Cardiac muscle cell (in vitro differentiated cells and primary cell): ENCODE data around the gene ARHGAP26. TPM values are rescaled to one million over a fixed set of nuclear protein-coding genes. Genes with fewer than 3 reads are reported as not detected.
A peak's percentile ranks its signal among the peaks of the same experiment; 100 is the strongest.

Source experiments
- DNase-seq, 2 donors: peaks; one replicate each; pipeline versions ENCODE4 v3.0.0 to v3.0.0-alpha.2; 2010 to 2017; ENCODE audit warnings: low read depth in 1 of 2, low spot score in 1 of 2
- H3K27ac ChIP-seq: fragments of 200-600 bp; sonication (generic); 2 replicates; pipeline ENCODE4 v1.5.1; 2016
- H3K27me3 ChIP-seq: fragments of 200-600 bp; sonication (generic); 2 replicates; pipeline ENCODE4 v1.6.0; 2016; ENCODE audit warnings: control low read depth
- H3K36me3 ChIP-seq: fragments of 200-600 bp; sonication (generic); 2 replicates; pipeline ENCODE4 v1.5.1; 2016; ENCODE audit warnings: control low read depth
- H3K4me1 ChIP-seq: fragments of 200-600 bp; sonication (generic); 2 replicates; pipeline ENCODE4 v1.8.1; 2017; ENCODE audit warnings: low read depth, mild to moderate bottlenecking, mixed run types
- H3K4me3 ChIP-seq: fragments of 200-600 bp; sonication (generic); 2 replicates; pipeline ENCODE4 v1.5.1; 2016; ENCODE audit warnings: mild to moderate bottlenecking
- H3K9me3 ChIP-seq: fragments of 200-600 bp; sonication (generic); 2 replicates; pipeline ENCODE4 v1.5.1; 2017; ENCODE audit warnings: low read depth, mild to moderate bottlenecking, control low read depth
- polyA plus RNA-seq: library from polyadenylated mRNA; unstranded; fragments of >200 nt; fragmentation: Nextera tagmentation; extraction: Ambion mirVana; gene quantifications from 2 replicates; pipeline ENCODE4 v1.2.1, GENCODE V29; 2016
- total RNA-seq: library from RNA; depleted of rRNA; stranded (reverse); fragments of >200 nt; gene quantifications from 2 replicates; pipeline ENCODE4 v1.2.3, GENCODE V29; 2016
- TF ChIP-seq, protein P1 (sequence below): IDR thresholded peaks from 2 replicates; pipeline ENCODE4 v1.5.1; 2012; ENCODE audit warnings: low read depth, mild to moderate bottlenecking, low read length

ARHGAP26 gene
- total and polyA plus RNA-seq, 2 experiments from 2014 or later: 12.7 to 16.2 TPM

DNA sequence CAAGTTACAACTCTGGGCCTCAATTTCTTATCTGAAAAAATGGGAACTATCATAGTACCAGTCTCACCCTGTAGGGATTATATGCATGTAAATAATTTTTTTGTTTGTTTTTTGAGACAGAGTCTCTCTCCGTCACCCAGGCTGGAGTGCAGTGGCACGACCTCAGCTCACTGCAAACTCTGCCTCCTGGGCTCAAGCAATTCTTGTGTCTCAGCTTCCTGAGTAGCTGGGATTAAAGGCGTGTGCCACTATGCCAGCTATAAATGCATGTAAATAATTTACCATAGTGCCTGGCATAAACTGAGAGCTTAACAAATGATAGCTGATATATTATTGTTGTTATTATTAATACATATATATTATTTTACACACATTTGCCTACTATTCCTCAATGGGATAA is 3.0 kb upstream of the ARHGAP26 start:
- Histone ChIP-seq H3K36me3 (no peaks in the 10 kb centered on the region), H3K4me3 (no peak overlapping the region), H3K4me1 (peaks cover 6% of the 10 kb centered on the region), H3K27ac (no peak overlapping the region), H3K9me3 (no peaks in the 10 kb centered on the region), H3K27me3 (no peaks in the 10 kb centered on the region)
- TF ChIP-seq, protein P1, sequence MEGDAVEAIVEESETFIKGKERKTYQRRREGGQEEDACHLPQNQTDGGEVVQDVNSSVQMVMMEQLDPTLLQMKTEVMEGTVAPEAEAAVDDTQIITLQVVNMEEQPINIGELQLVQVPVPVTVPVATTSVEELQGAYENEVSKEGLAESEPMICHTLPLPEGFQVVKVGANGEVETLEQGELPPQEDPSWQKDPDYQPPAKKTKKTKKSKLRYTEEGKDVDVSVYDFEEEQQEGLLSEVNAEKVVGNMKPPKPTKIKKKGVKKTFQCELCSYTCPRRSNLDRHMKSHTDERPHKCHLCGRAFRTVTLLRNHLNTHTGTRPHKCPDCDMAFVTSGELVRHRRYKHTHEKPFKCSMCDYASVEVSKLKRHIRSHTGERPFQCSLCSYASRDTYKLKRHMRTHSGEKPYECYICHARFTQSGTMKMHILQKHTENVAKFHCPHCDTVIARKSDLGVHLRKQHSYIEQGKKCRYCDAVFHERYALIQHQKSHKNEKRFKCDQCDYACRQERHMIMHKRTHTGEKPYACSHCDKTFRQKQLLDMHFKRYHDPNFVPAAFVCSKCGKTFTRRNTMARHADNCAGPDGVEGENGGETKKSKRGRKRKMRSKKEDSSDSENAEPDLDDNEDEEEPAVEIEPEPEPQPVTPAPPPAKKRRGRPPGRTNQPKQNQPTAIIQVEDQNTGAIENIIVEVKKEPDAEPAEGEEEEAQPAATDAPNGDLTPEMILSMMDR: no peak
- no peak for DNase-seq

DNA sequence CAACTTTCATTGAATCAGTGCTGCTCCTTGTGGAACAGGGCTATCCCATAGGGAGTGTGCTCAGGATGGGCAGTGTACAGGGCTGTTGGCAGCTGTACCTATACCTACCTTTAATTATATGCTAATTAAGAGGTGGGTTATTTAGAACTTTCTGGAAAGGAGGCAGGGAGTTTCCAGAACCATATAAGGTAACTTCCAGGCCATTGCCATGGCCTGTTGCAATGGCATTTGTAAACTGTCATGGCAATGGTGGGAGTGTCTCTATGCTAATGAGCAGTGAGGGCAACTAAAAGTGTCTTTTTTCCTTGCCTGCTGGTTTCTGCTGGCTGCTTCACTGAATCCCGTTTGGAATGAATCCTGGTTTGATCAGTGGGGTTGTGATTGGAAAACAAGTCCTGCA is 2.3 kb upstream of the ARHGAP26 start:
- H3K4me1 ChIP-seq: peaks cover 14% of the 10 kb centered on the region
- no peak overlapping the region for H3K4me3 ChIP-seq
- H3K27me3 ChIP-seq: no peaks in the 10 kb centered on the region
- TF ChIP-seq, protein P1: no peak
- no peak for DNase-seq
- H3K27ac ChIP-seq: no peak overlapping the region
- H3K36me3 ChIP-seq: no peaks in the 10 kb centered on the region
- H3K9me3 ChIP-seq: no peaks in the 10 kb centered on the region

- no peaks in the 10 kb centered on the region for H3K27me3 ChIP-seq
- H3K4me1 ChIP-seq: peaks cover 15% of the 10 kb centered on the region
- no peaks in the 10 kb centered on the region for H3K36me3 ChIP-seq
- no peak for DNase-seq
- no peaks in the 10 kb centered on the region for H3K9me3 ChIP-seq
- H3K4me3 ChIP-seq: peak overlapping the region; percentile 70
- H3K27ac ChIP-seq: no peak overlapping the region
- TF ChIP-seq, protein P1: no peak
Observed at GRCh38 chr5:142769251-142769792, 855 bp upstream of the ARHGAP26 start.

DNA sequence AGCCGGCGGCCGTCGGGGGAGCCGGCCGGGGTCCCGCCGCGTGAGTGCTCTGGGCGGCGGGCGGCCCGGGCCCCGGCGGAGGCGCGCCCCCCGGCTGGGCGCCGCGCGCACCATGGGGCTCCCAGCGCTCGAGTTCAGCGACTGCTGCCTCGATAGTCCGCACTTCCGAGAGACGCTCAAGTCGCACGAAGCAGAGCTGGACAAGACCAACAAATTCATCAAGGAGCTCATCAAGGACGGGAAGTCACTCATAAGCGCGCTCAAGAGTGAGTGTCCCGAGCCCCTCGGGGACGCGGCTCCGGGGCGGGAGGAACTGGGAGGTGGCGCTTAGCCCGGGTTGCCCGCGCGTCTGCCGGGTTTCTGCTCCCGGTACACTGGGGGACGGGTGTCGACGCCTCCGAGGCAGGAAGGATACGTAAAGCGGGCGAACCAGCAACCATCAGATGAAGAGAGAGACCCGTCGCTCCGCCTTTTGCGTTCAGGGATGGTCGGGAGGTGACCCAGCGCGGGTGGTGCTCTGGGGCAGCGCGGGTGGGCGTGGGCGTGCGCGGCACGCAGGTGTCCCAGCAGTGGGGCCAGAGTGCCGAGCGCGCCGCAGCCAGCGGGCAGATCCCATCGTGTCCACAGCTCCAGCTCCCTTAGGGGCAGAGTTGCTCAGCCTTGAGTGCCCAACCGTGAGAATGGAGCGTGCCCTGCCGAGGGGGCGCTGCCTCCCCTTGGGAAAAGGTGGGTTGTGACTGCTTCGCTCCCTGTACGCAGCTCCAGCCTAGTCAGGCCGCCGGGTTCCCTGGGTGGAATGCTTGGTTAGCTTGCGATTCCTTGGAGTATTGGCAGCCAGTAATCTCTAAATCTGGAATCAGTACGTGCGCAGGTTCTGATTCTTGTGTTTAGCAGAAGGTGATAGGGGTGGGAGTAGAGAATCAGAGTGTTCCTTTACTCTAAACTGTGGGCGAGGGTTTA is 753 bp downstream of the ARHGAP26 start:
- TF ChIP-seq, protein P1: no peak
- H3K9me3 ChIP-seq: no peaks in the 10 kb centered on the region
- H3K4me1 ChIP-seq: peaks cover 15% of the 10 kb centered on the region
- DNase-seq: peak; percentile 35 to 73
- peak overlapping the region; percentile 70 for H3K4me3 ChIP-seq
- peak overlapping the region; percentile 84 for H3K27ac ChIP-seq
- H3K36me3 ChIP-seq: no peaks in the 10 kb centered on the region
- no peaks in the 10 kb centered on the region for H3K27me3 ChIP-seq

DNA sequence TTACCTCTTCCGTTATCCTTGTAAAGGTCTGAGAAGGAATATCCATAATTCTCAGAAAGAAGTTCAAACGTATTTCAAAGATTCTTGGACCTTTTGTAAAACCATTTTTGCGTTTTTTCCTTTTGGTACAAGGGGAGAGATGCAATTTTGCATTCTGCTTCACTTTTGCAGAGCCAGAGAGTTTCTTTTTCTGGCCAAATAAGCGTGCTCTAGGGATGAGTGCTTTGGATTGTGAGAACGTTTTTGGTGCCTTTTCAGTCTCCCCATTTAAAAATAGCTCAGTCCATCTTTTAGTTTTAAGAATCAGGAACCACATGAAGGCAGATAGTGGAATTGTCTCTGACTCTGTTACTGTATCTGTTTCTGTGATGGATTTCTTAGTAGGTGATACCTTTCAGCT is 1.5 kb downstream of the ARHGAP26 start:
- H3K36me3 ChIP-seq: no peaks in the 10 kb centered on the region
- TF ChIP-seq, protein P1: no peak
- peak overlapping the region; percentile 70 for H3K4me3 ChIP-seq
- H3K9me3 ChIP-seq: no peaks in the 10 kb centered on the region
- DNase-seq: no peak
- peak overlapping the region; percentile 84 for H3K27ac ChIP-seq
- H3K4me1 ChIP-seq: peaks cover 15% of the 10 kb centered on the region
- H3K27me3 ChIP-seq: no peaks in the 10 kb centered on the region
